ENCODE measurements around the gene NEO1. TPM values are rescaled to one million over a fixed set of nuclear protein-coding genes. Genes with fewer than 3 reads are reported as not detected.

NEO1 gene
- total RNA-seq, 1 donor = 55.4 TPM

GRCh38 chr15:73334086-73334485 is 281.8 kb downstream of the NEO1 start:
- H2AFZ ChIP-seq (ENCODE audit: low read length) = no peak overlapping the region
- TF ChIP-seq, protein P1, sequence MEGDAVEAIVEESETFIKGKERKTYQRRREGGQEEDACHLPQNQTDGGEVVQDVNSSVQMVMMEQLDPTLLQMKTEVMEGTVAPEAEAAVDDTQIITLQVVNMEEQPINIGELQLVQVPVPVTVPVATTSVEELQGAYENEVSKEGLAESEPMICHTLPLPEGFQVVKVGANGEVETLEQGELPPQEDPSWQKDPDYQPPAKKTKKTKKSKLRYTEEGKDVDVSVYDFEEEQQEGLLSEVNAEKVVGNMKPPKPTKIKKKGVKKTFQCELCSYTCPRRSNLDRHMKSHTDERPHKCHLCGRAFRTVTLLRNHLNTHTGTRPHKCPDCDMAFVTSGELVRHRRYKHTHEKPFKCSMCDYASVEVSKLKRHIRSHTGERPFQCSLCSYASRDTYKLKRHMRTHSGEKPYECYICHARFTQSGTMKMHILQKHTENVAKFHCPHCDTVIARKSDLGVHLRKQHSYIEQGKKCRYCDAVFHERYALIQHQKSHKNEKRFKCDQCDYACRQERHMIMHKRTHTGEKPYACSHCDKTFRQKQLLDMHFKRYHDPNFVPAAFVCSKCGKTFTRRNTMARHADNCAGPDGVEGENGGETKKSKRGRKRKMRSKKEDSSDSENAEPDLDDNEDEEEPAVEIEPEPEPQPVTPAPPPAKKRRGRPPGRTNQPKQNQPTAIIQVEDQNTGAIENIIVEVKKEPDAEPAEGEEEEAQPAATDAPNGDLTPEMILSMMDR (IDR thresholded peaks at IDR 0.05; ENCODE audit: extremely low read depth, low read depth, low read length) = no peak
- no peaks in the 10 kb centered on the region for H3K79me2 ChIP-seq (ENCODE audit: insufficient read depth, low read length)
- H3K4me2 ChIP-seq (ENCODE audit: insufficient read depth, low read length) = no peak overlapping the region
- H3K4me1 ChIP-seq (ENCODE audit: insufficient read depth, low read length) = no peaks in the 10 kb centered on the region
- DNase-seq (ENCODE audit: insufficient read length, low spot score, missing footprints) = peak; percentile 61
- no peaks in the 10 kb centered on the region for H3K36me3 ChIP-seq (ENCODE audit: insufficient read depth, low read length)
- H3K4me3 ChIP-seq (ENCODE audit: insufficient read depth, low read length) = no peak overlapping the region
- H3K9me3 ChIP-seq (ENCODE audit: low read depth, low read length) = no peaks in the 10 kb centered on the region
- H3K27ac ChIP-seq (ENCODE audit: low read depth, low read length) = no peak overlapping the region
- peaks cover 7% of the 10 kb centered on the region for H3K27me3 ChIP-seq (ENCODE audit: insufficient read depth, low read length)
- no peaks in the 10 kb centered on the region for H4K20me1 ChIP-seq (ENCODE audit: insufficient read depth, low read length)

GRCh38 chr15:73335026-73335425 is 282.8 kb downstream of the NEO1 start:
- no peaks in the 10 kb centered on the region for H3K9me3 ChIP-seq (ENCODE audit: low read depth, low read length)
- H3K79me2 ChIP-seq (ENCODE audit: insufficient read depth, low read length) = no peaks in the 10 kb centered on the region
- no peak overlapping the region for H2AFZ ChIP-seq (ENCODE audit: low read length)
- H3K4me2 ChIP-seq (ENCODE audit: insufficient read depth, low read length) = no peak overlapping the region
- TF ChIP-seq, protein P1 (IDR thresholded peaks at IDR 0.05; ENCODE audit: extremely low read depth, low read depth, low read length) = no peak
- H3K27ac ChIP-seq (ENCODE audit: low read depth, low read length) = no peak overlapping the region
- H4K20me1 ChIP-seq (ENCODE audit: insufficient read depth, low read length) = no peaks in the 10 kb centered on the region
- no peaks in the 10 kb centered on the region for H3K4me1 ChIP-seq (ENCODE audit: insufficient read depth, low read length)
- H3K4me3 ChIP-seq (ENCODE audit: insufficient read depth, low read length) = no peak overlapping the region
- peak; percentile 80 for DNase-seq (ENCODE audit: insufficient read length, low spot score, missing footprints)
- H3K27me3 ChIP-seq (ENCODE audit: insufficient read depth, low read length) = peaks cover 7% of the 10 kb centered on the region
- no peaks in the 10 kb centered on the region for H3K36me3 ChIP-seq (ENCODE audit: insufficient read depth, low read length)

DNA sequence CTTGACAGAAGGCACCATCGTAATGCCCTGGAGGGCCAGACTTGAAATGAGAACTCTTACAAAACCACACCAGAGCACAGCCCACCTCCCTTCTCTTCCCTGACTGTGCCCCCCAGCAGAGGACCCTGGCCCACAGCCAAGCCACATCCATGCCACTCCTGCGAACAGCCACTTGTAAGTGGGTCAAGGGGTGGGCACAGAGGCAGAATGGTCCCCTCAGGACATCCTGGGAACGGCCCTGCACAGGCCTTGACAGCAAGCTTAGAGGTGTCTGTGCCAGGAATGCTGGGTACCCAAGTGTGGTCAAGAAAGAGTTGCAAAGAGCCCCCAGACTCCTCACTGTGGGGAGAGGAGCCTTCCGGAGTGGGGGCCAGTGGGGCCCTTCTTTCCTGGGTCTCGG is 283.2 kb downstream of the NEO1 start:
- no peaks in the 10 kb centered on the region for H3K4me1 ChIP-seq (ENCODE audit: insufficient read depth, low read length)
- no peak overlapping the region for H3K27ac ChIP-seq (ENCODE audit: low read depth, low read length)
- DNase-seq (ENCODE audit: insufficient read length, low spot score, missing footprints) = peak; percentile 49
- no peaks in the 10 kb centered on the region for H4K20me1 ChIP-seq (ENCODE audit: insufficient read depth, low read length)
- no peak overlapping the region for H3K4me3 ChIP-seq (ENCODE audit: insufficient read depth, low read length)
- H3K27me3 ChIP-seq (ENCODE audit: insufficient read depth, low read length) = peaks cover 7% of the 10 kb centered on the region
- H2AFZ ChIP-seq (ENCODE audit: low read length) = no peak overlapping the region
- no peaks in the 10 kb centered on the region for H3K9me3 ChIP-seq (ENCODE audit: low read depth, low read length)
- no peak overlapping the region for H3K4me2 ChIP-seq (ENCODE audit: insufficient read depth, low read length)
- TF ChIP-seq, protein P1 (IDR thresholded peaks at IDR 0.05; ENCODE audit: extremely low read depth, low read depth, low read length) = no peak
- no peaks in the 10 kb centered on the region for H3K79me2 ChIP-seq (ENCODE audit: insufficient read depth, low read length)
- no peaks in the 10 kb centered on the region for H3K36me3 ChIP-seq (ENCODE audit: insufficient read depth, low read length)

GRCh38 chr15:73336756-73337155 is 284.5 kb downstream of the NEO1 start:
- Histone ChIP-seq H4K20me1 (ENCODE audit: insufficient read depth, low read length) (no peaks in the 10 kb centered on the region), H3K27me3 (ENCODE audit: insufficient read depth, low read length) (peaks cover 7% of the 10 kb centered on the region), H3K79me2 (ENCODE audit: insufficient read depth, low read length) (no peaks in the 10 kb centered on the region), H3K4me2 (ENCODE audit: insufficient read depth, low read length) (no peak overlapping the region), H3K9me3 (ENCODE audit: low read depth, low read length) (no peaks in the 10 kb centered on the region), H3K4me3 (ENCODE audit: insufficient read depth, low read length) (no peak overlapping the region), H3K36me3 (ENCODE audit: insufficient read depth, low read length) (no peaks in the 10 kb centered on the region), H3K4me1 (ENCODE audit: insufficient read depth, low read length) (no peaks in the 10 kb centered on the region), H3K27ac (ENCODE audit: low read depth, low read length) (no peak overlapping the region), H2AFZ (ENCODE audit: low read length) (no peak overlapping the region)
- TF ChIP-seq, protein P1 (IDR thresholded peaks at IDR 0.05; ENCODE audit: extremely low read depth, low read depth, low read length) = no peak
- peak; percentile 52 for DNase-seq (ENCODE audit: insufficient read length, low spot score, missing footprints)

Data from osteoblast (primary cell).